IPS DF 4.7 (cell line): ENCODE data around the gene TSPEAR.
"Not testable (repeated sequence)": the region's sequence is repeated elsewhere in the genome, so short reads cannot be mapped to it uniquely, and the experiment has no call there.

Source experiments
- DNase-seq: peaks from one replicate; pipeline ENCODE4 v3.0.0-alpha.2; 2013; ENCODE audit warnings: low spot score; ENCODE audit errors: extremely low read depth

Gene TSPEAR

DNA sequence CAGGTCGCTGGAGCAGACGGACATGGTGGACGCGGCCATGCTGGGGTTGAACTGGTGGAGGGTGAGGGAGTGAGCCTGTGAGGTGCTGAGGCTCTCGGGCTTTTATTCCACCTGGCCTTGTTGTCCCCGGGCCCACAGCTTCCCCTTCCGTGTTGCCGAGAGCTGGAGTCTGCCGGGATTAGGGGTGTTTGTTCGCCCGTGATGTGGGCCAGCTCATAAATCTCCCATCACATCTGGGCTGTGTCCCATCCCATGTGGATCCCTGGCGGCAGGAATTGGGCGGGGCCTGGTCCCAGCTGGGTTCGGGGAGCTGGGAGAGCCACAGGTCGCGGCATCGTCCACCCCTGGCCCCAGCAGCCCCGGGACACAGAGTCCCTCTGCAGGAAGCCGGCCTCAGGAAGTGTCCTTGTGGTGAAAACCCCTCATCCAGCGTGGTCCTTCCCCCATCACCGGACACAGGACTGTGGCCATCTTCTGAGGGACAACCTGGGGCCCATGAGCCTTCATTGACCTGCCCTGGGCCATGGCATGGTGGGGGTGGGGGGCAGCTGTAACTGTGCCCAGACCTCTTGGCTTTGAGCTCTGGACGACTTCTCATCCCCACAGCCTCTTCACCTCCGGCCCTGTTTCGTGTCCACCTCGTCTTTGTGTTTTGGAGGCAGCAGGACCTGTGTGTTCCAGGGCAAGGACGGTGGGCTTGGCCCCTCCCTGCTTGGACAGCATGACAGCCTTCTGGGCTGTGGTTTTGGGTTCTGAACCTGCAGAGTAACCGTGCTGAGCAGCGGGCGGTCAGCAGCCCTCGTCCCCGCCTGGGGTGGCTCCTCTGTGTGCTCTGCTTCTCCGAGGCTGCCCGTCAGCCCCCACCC is 118.7 kb downstream of the TSPEAR start, which contains the start of gene KRTAP10-6:
TSS of gene KRTAP10-6 (minus strand) at position 60 of the 866 bp plus-strand sequence. CDS start at position 39, 21 bp downstream.
- DNase-seq: no peak

GRCh38 chr21:44591801-44592130 is 119.6 kb downstream of the TSPEAR start:
- DNase-seq: not testable (repeated sequence)

DNA sequence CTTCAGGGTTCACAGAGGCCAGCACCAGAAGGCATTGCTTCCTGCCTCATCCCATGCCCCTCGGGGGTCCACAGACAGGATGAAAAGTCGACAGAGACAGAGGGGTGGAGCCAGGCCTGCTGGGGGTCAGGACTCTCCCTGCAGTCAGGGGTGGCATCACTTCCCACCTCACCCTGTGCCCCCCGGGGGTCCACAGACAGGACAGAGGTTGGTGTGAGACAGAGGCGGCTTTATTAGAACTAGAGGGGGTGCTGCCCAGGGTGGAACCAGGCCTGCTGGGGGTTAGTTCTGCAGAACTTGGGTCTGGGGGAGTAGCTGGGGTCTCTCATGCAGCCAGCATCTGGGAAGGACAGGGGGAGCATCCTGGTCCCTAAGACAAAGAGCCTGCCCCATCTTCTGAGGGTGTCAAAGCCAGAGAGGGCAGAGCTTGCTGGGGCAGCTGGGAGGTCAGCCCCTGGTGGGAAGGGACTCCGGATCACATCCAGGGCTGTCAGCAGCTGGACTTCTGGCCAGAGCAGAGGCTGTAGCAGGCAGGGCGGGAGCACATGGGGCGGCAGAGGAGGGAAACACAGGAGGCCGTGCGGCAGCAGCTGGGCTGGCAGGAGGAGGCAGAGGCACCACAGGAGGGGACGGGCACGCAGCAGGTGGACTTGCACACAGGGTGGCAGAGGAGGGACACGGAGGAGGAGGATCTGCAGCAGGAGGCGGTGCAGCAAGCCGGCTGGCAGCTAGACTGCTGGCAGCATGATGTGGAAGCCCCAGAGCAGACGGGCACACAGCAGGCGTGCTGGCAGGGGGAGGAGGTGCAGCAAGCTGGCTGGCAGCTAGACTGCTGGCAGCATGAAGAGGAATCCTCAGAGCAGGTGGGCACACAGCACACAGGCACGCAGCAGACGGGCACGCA is 120.2 kb downstream of the TSPEAR start:
- not testable (repeated sequence) for DNase-seq

DNA sequence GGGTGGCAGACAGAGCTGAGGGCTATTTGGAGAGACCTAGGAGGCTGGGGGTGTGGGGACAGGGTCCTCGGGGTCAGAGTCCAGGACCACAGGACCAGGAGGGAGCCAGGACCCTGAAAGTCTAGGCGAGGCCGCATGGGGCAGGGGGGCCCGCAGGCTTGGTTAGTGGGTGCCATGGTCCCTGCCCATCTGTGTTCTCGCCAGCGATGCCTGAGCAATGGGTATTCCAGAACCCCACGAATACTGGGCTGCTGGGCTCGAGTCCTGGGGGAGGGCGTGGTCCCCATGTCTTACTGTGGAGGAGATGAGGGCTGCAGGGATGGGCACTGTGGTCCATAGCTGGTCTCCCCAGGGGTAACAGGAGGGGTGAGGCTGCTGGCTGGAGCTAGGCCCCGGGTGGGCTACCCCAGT is 121.1 kb downstream of the TSPEAR start:
- DNase-seq: no peak

DNA sequence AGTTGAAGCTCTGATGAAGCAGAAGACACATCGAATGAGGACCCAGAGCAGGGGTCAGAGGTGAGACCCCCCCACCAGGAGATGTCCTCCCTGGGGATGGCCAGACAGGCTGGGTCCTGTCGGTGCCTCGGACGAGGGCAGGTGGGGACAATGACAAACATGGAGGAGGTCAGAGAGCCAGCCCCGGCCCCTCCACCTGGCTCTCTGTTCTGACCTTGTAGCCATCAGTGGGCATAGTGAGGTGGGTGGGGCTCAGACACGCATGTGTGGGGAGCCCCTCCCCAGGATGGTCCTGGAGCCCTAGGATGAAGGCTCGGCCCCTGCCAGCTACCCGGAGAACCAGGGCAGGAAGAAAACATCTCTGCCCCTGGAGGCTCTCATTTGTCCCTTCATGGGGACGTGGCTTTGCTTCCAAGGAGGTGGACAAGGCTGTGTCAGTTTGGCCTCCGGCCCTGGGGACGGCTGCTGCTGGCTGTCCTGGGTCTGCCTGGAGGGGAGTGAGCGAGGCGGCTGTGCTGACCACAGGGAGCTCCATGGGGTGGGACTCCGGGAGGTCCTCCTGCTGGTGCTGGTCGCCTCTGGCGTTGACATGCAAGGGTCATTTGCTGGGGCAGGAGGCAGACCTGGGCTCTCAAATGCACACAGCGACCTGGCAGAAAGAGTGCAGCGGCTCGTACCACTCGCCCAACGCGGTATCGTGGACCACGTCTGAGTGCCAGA is 121.6 kb downstream of the TSPEAR start:
- no peak for DNase-seq

- no peak for DNase-seq
Observed at GRCh38 chr21:44589094-44589493, 122.3 kb downstream of the TSPEAR start.

- no peak for DNase-seq
Observed at GRCh38 chr21:44585892-44586291, 125.5 kb downstream of the TSPEAR start.

GRCh38 chr21:44583800-44584147 is 127.6 kb downstream of the TSPEAR start:
- DNase-seq: no peak

DNA sequence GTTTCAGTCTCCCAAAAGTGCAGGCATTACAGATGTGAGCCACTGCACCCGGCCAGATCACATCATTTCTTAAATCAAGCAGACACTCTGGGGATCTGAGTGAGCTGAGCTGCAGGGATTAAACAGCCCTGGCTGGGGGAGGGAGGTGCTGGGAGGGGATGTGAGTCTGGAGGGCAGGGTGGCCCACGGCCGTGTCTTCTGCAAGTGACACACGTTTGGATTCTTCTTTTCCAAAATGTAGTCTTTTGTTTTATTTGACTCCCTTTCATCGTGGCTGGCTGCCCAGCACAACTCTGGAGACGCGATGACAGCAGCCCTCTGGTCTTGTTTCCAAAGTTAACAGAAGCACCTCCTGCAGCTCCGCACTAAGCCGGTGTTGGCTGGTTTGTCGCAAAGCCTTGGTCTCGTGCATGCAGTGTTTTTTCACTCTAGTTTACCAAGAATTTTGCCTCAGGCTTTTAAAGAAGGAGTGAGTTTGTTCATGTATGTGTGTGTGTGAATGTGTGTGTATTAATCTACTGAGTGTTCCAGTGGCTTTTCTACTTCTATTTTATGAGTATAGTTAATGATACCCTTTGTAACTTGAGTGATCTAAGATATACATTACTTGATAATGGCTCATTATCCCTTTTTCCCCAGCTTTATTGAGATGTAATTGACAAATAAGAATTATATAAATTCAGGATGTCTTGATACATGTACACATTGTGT is 128.1 kb downstream of the TSPEAR start:
- DNase-seq: no peak

- DNase-seq: no peak
Observed at GRCh38 chr21:44582055-44582454, 129.3 kb downstream of the TSPEAR start.

DNA sequence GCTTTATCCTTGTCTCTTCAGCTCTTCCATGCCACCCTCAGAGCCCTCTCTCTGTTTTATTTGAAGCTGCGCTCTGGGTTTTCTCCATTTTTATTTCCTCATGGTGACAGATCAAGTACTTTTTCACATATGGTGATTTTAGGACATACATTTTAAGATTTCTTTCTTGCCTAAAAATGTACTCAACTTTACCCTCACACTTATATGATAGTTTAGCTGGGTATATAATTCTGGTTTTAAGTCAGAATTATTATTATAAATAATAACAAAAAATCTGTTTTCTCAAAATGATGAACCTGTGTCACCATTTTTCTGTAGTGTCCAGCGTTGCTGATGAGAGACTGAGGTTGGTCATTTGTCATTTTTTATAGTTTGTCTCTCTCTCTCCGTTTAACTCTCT is 130.2 kb downstream of the TSPEAR start:
- DNase-seq: no peak

- DNase-seq: not testable (repeated sequence)
Observed at GRCh38 chr21:44580231-44580821, 131.0 kb downstream of the TSPEAR start, which contains the start of gene KRTAP10-5. KRTAP10-5 (minus strand) TSS chr21:44580604; CDS start chr21:44580578, 26 bp downstream.

GRCh38 chr21:44579833-44580144 is 131.6 kb downstream of the TSPEAR start:
- DNase-seq: no peak

- DNase-seq: no peak
Observed at GRCh38 chr21:44579056-44579832, 132.1 kb downstream of the TSPEAR start.

DNA sequence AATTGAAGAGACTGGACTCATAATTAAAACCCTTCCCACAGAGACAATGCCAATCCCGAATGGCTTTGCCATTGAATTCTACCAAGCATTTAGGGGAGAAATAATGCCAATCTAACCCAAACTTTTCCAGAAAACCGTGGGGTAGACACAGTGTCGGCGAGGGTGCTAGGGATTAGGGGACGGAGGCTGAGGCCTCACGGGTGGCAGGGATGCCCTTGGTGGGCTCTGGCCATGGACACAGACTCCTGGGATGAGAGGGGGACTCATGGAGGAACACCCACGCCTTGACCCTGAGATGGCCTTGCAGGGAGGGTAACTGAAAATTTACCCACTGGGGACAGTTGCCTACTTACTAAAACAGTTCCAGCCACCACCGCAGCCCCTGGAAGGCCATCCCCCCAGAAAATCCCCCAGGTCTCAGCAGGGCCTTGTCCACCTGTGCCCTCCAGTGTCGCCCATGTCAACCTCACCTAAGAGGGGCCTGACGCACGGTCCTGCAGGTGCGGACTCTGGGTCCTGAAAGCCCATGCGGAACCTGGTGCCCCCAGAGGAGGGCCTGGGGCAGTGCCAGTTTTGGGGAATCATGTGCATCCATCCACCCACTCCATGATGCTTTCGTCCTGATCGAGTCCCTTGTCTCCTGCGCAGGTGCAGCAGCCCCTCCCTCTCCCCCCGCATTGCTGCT is 132.9 kb downstream of the TSPEAR start:
- no peak for DNase-seq

DNA sequence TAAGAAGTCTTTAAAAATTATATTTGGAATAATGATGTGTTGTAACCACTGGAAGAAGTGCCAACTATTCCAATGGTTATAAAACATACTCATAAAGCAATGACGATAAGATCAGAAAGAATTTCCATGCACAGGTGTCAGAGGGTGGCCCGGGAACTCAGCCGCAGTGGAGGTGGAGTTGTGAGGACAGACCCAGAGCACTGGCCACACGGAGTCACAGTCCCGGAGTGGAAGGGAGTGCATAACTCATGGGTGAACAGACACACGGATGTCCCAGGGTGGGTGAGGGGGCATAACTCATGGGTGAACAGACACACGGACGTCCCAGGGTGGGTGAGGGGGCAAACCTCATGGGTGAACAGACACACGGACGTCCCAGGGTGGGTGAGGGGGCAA is 135.3 kb downstream of the TSPEAR start:
- DNase-seq: no peak

- no peak for DNase-seq
Observed at GRCh38 chr21:44575307-44576024, 135.9 kb downstream of the TSPEAR start.

GRCh38 chr21:44574457-44575306 is 136.7 kb downstream of the TSPEAR start:
- no peak for DNase-seq
